GM12872 (cell line): ENCODE data around the gene ACAP3.

Source experiments
- TF ChIP-seq, protein P1 (sequence below): IDR thresholded peaks from 3 replicates; pipeline ENCODE4 v1.5.1; 2011; ENCODE audit warnings: low read depth, mild to moderate bottlenecking, low read length, moderate library complexity; ENCODE audit not compliant: insufficient read depth

The ACAP3 gene

GRCh38 chr1:1254667-1254998 lies 53.1 kb downstream of the ACAP3 start:
- TF ChIP-seq, protein P1, sequence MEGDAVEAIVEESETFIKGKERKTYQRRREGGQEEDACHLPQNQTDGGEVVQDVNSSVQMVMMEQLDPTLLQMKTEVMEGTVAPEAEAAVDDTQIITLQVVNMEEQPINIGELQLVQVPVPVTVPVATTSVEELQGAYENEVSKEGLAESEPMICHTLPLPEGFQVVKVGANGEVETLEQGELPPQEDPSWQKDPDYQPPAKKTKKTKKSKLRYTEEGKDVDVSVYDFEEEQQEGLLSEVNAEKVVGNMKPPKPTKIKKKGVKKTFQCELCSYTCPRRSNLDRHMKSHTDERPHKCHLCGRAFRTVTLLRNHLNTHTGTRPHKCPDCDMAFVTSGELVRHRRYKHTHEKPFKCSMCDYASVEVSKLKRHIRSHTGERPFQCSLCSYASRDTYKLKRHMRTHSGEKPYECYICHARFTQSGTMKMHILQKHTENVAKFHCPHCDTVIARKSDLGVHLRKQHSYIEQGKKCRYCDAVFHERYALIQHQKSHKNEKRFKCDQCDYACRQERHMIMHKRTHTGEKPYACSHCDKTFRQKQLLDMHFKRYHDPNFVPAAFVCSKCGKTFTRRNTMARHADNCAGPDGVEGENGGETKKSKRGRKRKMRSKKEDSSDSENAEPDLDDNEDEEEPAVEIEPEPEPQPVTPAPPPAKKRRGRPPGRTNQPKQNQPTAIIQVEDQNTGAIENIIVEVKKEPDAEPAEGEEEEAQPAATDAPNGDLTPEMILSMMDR = no peak

GRCh38 chr1:1253972-1254666 lies 53.6 kb downstream of the ACAP3 start:
- TF ChIP-seq, protein P1 = no peak

GRCh38 chr1:1253314-1253713 lies 54.4 kb downstream of the ACAP3 start:
- TF ChIP-seq, protein P1 = no peak

GRCh38 chr1:1250786-1251284 lies 56.9 kb downstream of the ACAP3 start:
- TF ChIP-seq, protein P1 = no peak

- TF ChIP-seq, protein P1 = no peak
These were observed 60.3 kb downstream of the ACAP3 start for GRCh38 chr1:1247341-1247913.

- TF ChIP-seq, protein P1 = no peak
These were observed 61.0 kb downstream of the ACAP3 start, which contains the start of gene C1QTNF12 for GRCh38 chr1:1246577-1247340. Gene C1QTNF12, minus strand, starts transcription at chr1:1246722. Its CDS starts 32 bp downstream, at chr1:1246690.

GRCh38 chr1:1245817-1246576 lies 61.7 kb downstream of the ACAP3 start:
- TF ChIP-seq, protein P1 = no peak
